NCI-H128 (cell line): ENCODE data around the gene TM4SF4.

Experiments
- DNase-seq: peaks from one replicate; lab custom pipeline; 2025; ENCODE audit not compliant: unreplicated experiment; lab: John Stamatoyannopoulos, UW

TM4SF4 gene

GRCh38 chr3:149481056-149481455, 6.6 kb downstream of the TM4SF4 start:
- DNase-seq, result no peak

- no peak for DNase-seq
Measured at GRCh38 chr3:149481491-149481890, 7.0 kb downstream of the TM4SF4 start.

- no peak for DNase-seq
Measured at GRCh38 chr3:149486726-149487125, 12.2 kb downstream of the TM4SF4 start.

GRCh38 chr3:149487598-149488197, 13.2 kb downstream of the TM4SF4 start:
- DNase-seq, result no peak

GRCh38 chr3:149489060-149489690, 14.7 kb downstream of the TM4SF4 start:
- DNase-seq, result no peak

- no peak for DNase-seq
Measured at GRCh38 chr3:149490260-149490971, 15.9 kb downstream of the TM4SF4 start.

GRCh38 chr3:149493315-149494021, 19.0 kb downstream of the TM4SF4 start:
- DNase-seq, result no peak

GRCh38 chr3:149494022-149494758, 19.7 kb downstream of the TM4SF4 start:
- DNase-seq, result no peak

- DNase-seq, result no peak
Measured at GRCh38 chr3:149494759-149495580, 20.5 kb downstream of the TM4SF4 start.

GRCh38 chr3:149495581-149496125, 21.2 kb downstream of the TM4SF4 start:
- no peak for DNase-seq

GRCh38 chr3:149496891-149497290, 22.4 kb downstream of the TM4SF4 start:
- DNase-seq, result no peak

- DNase-seq, result no peak
Measured at GRCh38 chr3:149497966-149498670, 23.6 kb downstream of the TM4SF4 start.

- no peak for DNase-seq
Measured at GRCh38 chr3:149501524-149501923, 27.0 kb downstream of the TM4SF4 start.

- DNase-seq, result no peak
Measured at GRCh38 chr3:149502438-149502837, 27.9 kb downstream of the TM4SF4 start.

GRCh38 chr3:149506540-149506939, 32.0 kb downstream of the TM4SF4 start:
- DNase-seq, result no peak

GRCh38 chr3:149506965-149507364, 32.5 kb downstream of the TM4SF4 start:
- DNase-seq, result no peak

- DNase-seq, result no peak
Measured at GRCh38 chr3:149507491-149508324, 33.2 kb downstream of the TM4SF4 start.

- DNase-seq, result no peak
Measured at GRCh38 chr3:149509526-149509925, 35.0 kb downstream of the TM4SF4 start.
